GM21737 (cell line): ENCODE results near the gene S100A2.
A peak's percentile ranks its signal among the peaks of the same experiment; 100 is the strongest.

Experiments
- ATAC-seq: cut with Tn5 transposase; IDR thresholded peaks from one replicate; pipeline ENCODE4 v1.9.1; 2021; ENCODE audit warnings: mild to moderate bottlenecking, moderate library complexity; ENCODE audit not compliant: unreplicated experiment

Gene S100A2

DNA sequence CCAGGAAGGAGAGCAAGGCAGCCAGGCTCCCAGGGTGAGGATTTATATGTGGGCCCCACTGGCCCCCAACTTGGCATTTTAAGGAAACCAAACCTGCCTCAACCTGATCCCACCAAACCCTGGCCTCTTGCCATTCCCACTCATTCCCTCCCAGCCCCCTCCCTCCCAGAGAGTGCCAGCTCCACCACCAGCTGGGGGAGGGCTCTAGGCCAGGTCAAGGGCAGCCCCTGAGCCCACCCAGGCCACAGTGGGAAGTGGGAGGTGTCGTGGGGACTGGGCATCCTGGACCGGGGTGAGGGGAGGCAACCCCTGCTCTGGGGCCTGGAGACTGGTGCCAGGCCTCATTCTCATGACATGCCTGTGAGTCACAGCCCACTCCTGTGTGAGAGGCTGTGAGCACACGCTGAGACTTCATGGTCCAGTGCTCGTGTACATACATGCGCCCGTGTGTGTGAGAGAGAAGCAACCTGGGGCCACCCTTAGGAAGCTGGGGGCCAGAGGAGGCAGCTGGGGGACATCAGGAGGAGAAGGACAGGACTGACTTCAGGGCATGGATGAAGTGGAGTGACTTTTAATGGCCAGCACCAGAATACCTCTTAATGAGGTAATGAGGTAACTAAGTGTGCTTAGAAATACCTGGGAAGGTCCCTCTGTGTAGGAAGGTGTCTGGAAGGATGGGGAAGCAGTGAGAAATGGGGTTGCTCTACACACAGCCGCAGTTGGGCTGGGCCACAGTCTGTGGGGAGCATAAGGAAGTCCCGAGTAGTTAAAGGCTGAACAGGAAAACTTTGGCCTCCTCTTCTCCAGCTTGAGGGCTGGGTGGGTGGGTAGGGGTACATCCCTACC lies at the start of gene S100A2:
TSS of gene S100A2 (minus strand) at position 316 of the 846 bp plus-strand sequence. CDS start 1,967 bp downstream, outside the sequence.
- no peak for ATAC-seq

DNA sequence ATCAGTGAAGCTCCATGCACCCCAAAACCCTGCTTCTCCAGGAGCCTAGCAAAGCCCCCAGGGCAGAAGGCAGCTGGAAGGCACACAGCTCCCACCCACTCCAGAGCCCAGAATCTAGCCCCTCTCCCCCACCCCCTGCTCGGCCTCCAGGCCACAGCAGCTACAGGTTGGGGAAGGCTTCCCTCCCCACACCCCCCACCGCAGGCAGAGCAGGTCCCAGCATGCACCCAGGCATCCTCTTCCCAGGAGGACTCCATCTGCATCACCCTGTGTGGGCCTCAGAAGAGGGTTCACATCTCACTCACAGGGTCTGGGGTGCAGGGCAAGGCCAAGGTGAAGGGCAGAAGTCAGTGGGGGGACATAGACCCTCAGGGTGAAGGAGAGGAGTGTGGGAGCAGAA lies 49.8 kb upstream of the S100A2 start:
- no peak for ATAC-seq

DNA sequence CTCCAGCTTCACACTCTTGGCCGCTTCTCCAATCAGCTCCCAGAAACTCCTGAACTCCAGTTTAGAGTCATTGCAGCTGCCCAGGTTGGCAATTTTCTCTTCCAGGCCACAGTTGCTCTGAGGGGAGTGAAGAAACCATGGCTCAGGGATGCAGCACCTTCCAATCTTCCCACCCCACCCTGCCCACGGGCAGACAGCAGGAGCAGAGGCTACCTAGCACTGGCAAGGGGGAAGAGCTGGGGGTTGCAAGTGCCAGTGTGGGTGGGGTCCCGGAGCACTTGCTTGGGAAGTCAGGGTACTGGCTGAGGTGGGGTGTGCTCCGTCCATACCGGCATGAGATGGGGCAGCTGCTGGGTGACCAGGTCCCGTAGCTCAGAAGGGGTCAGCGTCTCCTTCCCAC lies 49.3 kb upstream of the S100A2 start:
- ATAC-seq: no peak

DNA sequence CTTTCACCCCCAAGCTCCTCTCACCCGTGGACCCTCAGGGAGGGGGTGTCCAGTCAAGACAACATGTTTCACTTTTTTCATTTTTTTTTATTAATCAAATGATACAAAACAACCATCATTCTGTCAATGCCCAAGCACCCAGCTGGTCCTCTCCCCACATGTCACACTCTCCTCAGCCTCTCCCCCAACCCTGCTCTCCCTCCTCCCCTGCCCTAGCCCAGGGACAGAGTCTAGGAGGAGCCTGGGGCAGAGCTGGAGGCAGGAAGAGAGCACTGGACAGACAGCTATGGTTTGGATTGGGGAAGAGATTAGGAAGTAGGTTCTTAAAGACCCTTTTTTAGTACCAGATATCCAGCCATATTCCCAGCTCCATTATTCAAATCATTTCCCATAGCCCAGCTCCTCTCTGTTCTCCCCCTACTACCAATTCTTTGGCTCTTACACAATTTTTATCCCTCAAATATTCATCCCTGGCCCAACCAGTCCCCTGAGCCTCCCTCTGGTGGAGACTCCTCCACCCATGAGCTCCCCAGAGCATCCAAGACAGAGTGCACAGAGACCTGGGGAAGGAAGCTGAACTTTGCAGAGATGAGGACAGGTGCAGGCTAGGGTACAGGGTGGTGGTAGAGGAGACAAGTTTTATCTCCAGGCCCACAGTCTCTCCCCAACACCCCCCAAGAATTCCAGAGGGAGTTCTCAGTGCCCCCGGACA lies 48.7 kb upstream of the S100A2 start:
- no peak for ATAC-seq

GRCh38 chr1:153613406-153613805 lies 47.8 kb upstream of the S100A2 start:
- no peak for ATAC-seq

DNA sequence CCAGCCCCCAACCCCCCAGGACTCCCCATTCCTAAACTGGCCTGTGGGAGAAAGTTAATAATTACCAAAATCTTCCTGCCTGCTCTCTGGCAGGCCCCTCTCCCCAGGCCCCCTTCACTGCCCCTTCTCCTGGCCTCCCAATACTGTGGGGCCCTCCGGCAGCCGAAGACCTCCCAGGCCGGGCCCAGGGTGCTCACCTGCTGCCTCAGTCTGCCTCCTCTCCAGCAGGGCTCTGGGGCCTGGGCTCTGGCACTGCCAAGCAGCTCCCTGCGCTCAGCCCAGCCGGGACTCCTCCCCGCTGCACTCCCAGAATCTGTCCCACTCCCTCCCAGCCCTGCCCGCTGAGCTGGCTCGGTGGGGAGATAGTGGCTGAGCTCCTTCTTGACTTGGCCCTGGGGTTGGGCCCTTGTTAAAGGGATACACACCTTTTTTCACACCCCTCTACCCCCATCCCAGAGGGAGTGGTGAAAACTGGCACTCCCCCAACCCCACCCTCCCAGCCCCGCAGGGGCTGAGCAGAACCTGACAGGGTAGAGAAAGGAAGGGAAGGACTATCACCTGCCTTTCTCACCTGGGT lies 47.2 kb upstream of the S100A2 start, which contains the start of gene S100A16:
TSS of gene S100A16 (minus strand) at position 383 of the 577 bp plus-strand sequence. CDS start 4,986 bp downstream, outside the sequence.
- ATAC-seq: no peak

DNA sequence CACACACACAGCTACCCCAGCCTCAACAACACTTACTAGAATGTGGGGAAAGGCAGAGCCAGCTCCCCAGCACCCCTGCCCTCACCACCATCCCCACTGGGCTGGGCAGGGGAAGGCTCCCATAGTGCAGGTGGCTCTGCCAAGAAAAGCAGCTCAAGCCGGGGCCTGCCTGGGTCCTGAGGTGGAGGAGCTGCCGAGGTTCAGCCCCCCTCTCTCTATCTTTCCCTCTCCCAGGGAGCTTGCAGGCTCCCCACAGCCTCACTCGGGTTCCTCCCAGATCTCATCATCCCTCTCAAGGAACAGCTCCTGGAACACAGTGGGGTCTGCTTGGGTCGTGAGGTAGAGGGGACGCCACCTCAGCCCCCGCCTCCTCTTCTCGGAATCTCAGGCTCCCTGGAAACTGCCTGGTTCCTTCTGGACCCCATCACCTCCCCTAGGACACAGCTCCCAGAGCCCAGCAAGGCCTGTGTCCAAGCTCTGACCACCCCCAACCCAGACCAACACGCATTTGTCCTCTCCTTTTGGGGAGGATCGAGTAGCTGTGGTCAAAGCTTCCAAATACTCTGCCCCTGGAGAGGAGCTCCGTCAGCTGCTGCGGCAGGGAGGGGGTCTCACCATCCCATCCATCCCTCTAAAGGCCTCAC lies 46.6 kb upstream of the S100A2 start:
- no peak for ATAC-seq

DNA sequence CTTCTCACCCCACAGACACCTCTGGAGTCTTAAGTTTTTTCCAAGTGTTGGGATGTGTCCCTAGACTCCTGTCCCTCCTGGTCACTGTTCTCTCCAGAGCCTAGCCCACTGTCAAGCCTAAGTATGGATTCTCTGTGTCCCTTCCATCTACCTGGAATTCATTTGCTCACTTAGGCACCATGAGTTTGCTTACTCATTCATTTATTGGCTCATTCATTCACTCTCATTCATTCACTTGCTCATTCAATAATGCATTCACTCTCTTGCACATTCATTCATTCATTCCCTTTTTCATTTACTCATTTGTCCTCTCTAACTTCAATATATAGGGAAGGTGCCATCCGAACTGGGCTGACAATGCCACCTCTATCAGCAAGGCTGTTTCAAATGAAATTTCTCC lies 45.7 kb upstream of the S100A2 start:
- ATAC-seq: no peak

DNA sequence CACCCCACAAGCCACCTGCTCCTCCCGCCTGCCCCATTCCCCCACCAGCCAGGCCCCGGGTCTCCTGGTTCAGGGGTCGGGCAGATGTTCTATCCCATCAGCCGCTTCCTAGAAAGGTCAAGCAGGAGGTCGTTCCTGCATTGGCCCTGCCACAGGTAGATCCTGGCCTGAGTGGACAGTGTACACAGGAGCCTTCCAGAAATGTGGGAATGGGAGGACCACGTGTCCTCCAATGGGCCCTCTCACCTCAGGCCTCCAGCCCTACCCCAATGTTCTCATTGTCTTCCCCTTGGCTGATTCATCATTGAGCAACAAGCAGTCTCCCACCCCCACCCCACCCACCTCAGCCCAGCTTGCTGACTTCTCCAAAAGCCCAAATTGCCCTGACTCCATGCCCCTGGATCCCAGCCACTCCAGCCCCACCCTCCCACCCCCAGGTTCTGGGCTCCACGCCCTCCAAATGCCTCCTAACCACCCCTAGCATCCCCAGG lies 45.2 kb upstream of the S100A2 start:
- no peak for ATAC-seq

- no peak for ATAC-seq
These were observed 44.7 kb upstream of the S100A2 start for GRCh38 chr1:153610334-153610733.

GRCh38 chr1:153609585-153609907 lies 43.9 kb upstream of the S100A2 start:
- ATAC-seq: no peak

DNA sequence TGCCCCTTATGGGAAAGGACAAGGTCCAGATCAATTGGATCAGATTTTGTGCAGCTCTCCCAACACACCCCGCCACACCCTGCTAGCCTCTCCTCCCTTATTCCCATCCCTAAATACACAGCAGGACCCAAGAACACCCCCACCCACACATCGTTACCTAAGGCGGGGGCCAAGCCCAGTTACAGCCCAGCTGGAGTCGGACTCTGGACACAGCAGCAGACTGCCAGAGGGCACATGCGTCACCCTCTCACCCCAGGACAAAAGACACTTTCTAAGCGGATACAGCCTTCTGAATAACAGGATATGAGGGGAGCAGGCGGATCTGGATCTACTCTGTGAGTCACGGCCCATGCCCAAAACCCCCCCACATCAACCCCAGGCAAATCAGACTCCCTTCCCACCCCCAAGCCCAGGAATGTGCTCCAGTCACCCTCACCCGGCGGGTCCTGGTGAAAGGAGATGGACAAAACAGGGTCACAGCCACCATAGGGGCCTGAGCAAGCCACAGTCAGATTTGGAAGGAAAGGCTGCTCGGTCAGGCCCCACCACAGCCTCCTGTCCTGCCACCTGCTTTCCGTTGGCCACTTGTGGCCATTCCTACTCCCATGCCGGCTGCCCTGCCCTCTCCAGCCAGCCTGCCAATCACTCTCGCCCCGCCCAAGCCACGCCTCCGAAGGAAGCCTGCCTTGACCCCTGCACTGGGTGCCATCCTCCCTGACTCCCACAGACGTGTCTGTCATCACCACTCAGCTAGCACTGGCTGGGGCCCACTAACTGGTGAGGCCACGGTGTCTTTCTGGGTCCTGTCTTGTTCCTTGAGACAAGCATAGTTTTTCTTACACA lies 43.3 kb upstream of the S100A2 start:
- no peak for ATAC-seq

DNA sequence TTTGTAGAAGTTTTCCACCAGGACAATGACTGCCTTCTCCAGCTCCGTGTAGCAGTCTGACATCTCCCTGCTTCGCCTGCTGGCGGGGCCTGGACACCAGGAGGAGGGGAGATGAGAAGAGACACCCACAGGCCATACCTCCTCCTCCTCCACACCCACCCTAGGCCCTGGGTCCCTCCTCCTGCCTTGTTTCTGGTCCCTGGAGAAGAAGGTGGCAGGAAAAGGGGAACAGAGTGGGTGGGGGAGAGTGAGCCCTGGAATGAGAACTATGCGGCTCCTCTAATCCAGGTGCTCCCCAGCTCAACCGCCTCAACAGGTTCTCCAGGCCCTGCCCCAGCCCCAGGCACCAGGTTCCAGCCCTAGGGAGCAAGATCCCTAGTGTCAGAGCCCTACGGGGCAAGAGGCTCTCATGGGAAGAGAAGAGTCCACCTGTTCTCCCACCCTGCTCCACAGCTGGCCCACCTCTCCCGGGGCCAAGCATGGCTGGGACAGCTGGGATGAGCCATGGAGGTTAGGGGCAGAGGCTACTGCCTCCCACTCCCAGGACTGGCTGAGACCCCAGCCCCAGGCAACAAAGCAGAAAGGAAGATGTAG lies 42.5 kb upstream of the S100A2 start:
- no peak for ATAC-seq

GRCh38 chr1:153607381-153607780 lies 41.7 kb upstream of the S100A2 start:
- no peak for ATAC-seq

- ATAC-seq: no peak
These were observed 40.5 kb upstream of the S100A2 start for GRCh38 chr1:153606194-153606593.

DNA sequence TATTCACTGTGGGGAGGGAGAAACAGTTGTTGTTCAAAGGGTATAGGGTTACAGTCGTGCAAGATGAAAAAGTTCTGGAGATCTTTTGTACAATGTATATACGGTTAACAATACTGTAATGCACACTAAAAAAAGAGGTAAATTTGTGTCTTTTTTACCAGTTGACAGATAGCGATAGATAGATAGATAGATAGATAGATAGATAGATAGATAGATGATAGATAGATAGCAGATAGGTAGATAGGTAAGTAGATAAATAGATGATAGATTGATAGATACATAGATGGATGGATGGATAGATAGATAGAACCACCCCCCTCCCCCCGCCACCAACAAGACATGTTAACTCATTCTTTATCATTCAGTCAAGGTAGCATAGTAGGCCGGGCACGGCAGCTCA lies 37.1 kb upstream of the S100A2 start:
- ATAC-seq: no peak

DNA sequence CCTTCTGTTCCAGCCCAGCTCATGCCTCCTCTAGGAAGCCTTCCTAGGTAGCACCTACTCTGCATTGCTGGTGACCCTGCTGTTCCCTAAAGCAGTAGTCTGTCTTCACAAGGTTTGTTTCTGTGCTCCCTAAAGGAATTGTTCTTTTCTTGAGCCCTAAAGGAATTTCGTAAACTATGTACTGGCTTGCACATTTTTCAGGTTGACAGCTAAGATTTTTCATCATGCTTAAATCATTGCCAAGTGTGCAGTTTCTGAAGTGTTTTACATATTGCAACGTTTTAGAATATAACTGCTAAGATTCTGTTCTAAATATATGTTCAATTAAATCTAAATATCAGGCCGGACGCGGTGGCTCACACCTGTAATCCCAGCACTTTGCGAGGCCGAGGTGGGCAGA lies 34.2 kb upstream of the S100A2 start:
- no peak for ATAC-seq

DNA sequence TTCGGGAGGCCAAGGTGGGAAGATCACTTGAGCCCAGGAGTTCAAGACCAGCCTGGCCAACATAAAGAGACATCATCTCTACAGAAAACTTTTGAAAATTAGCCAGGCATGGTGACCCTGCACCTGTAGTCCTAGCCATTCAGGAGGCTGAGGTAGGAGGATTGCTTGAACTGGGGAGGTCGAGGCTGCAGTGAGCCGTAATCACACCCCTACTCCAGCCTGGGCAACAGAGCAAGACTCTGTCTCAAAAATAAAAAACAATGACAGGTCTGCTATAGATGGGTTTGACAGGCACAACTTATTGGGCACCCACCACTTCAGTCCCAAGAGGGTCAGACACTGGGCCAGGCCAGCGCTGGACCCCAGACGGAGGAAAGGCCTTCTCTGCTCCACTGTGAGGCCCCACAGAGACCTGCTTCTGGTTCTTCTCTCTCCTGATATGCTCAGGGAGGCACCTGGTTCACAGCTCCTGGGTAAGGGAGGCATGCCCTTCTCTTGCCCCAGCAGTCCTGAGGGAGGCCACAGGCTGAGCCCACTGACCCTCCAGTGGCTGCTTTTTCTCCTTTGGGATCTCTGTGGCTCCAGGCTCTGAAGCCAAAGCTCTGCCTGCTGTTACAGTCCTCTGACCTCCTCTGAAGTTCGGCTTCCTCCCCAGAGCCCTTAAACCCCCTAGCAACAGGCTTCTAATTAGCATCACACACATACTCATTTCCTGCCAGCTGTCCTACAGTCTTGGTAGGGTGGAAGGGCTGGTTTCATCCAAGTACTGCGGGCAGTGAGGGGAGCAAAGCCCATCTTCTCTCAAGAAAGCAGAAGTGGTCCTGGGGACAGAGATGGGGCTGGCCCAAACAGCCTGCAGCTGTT lies 32.9 kb upstream of the S100A2 start:
- peak; percentile 91 for ATAC-seq

GRCh38 chr1:153597206-153597605 lies 31.6 kb upstream of the S100A2 start:
- ATAC-seq: no peak
